Calu3 (cell line): ENCODE measurements around the gene MED15. TPM values are rescaled to one million over a fixed set of nuclear protein-coding genes. Genes with fewer than 3 reads are reported as not detected.

ENCODE experiments used
- BruUV-seq: library from RNA; stranded (reverse); fragments of 400-500 nt; replicated peaks from 2 replicates; lab custom pipeline; 2021; lab: Mats Ljungman, UMichigan
- CTCF ChIA-PET: fragments of 300-600 bp; sonication (Branson Sonifier 250); formaldehyde crosslinking; loops from one replicate; lab custom pipeline; 2022; ENCODE audit warnings: antibody characterized with exemption; lab: Charles Lee
- DNase-seq: peaks from one replicate; pipeline ENCODE4 v3.0.0; 2022
- H3K27ac Mint-ChIP-seq: one replicate; pipeline ENCODE4 v1.8.0; 2022; ENCODE audit warnings: mixed read lengths; ENCODE audit not compliant: unreplicated experiment
- H3K27me3 Mint-ChIP-seq: one replicate; pipeline ENCODE4 v1.8.0; 2022; ENCODE audit warnings: mixed read lengths; ENCODE audit not compliant: unreplicated experiment
- H3K36me3 Mint-ChIP-seq: one replicate; pipeline ENCODE4 v1.8.0; 2022; ENCODE audit warnings: mild to moderate bottlenecking, moderate library complexity, mixed read lengths; ENCODE audit not compliant: insufficient read depth, unreplicated experiment
- H3K4me1 Mint-ChIP-seq: one replicate; pipeline ENCODE4 v1.8.0; 2022; ENCODE audit warnings: mild to moderate bottlenecking, low read depth, mixed read lengths; ENCODE audit not compliant: unreplicated experiment
- H3K4me3 Mint-ChIP-seq: one replicate; pipeline ENCODE4 v1.8.0; 2022; ENCODE audit warnings: mild to moderate bottlenecking, low read depth, moderate library complexity, mixed read lengths; ENCODE audit not compliant: unreplicated experiment
- H3K9me3 Mint-ChIP-seq: one replicate; pipeline ENCODE4 v1.8.0; 2022; ENCODE audit warnings: low read depth, mixed read lengths; ENCODE audit not compliant: unreplicated experiment
- CTCF ChIP-seq: fragments of 200-600 bp; IDR thresholded peaks from one replicate; pipeline ENCODE4 v1.8.0; 2022; ENCODE audit warnings: antibody characterized with exemption; ENCODE audit not compliant: unreplicated experiment
- intact Hi-C: fragments of 100-400 bp; cut with micrococcal nuclease; formaldehyde crosslinking; loops from one replicate; pipeline ENCODE4 v1.10.0; 2022; ENCODE audit not compliant: unreplicated experiment
- total RNA-seq: library from RNA; stranded (reverse); gene quantifications from 2 replicates; pipeline ENCODE4 v1.2.3, GENCODE V29; 2022

The MED15 gene
- total RNA-seq, 1 experiment from 2014 or later = 144 TPM

- Mint-ChIP-seq H3K27ac (no peak overlapping the region), H3K27me3 (peaks cover 68% of the 10 kb centered on the region), H3K9me3 (no peaks in the 10 kb centered on the region), H3K4me3 (no peak overlapping the region), H3K4me1 (no peaks in the 10 kb centered on the region), H3K36me3 (no peaks in the 10 kb centered on the region)
- intact Hi-C loops = no loop called here
- CTCF ChIA-PET = no interaction called here
- TF ChIP-seq CTCF = no peak
- no TSS peak for BruUV-seq
- no peak for DNase-seq
These were observed 103.3 kb downstream of the MED15 start for GRCh38 chr22:20610757-20611156.

GRCh38 chr22:20611418-20611817 is 104.0 kb downstream of the MED15 start:
- no peak for DNase-seq
- CTCF ChIA-PET = no interaction called here
- H3K4me1 Mint-ChIP-seq = no peaks in the 10 kb centered on the region
- H3K36me3 Mint-ChIP-seq = no peaks in the 10 kb centered on the region
- H3K4me3 Mint-ChIP-seq = no peak overlapping the region
- BruUV-seq = no TSS peak
- peaks cover 75% of the 10 kb centered on the region for H3K27me3 Mint-ChIP-seq
- TF ChIP-seq CTCF = no peak
- no peaks in the 10 kb centered on the region for H3K9me3 Mint-ChIP-seq
- H3K27ac Mint-ChIP-seq = no peak overlapping the region
- intact Hi-C loops = no loop called here

DNA sequence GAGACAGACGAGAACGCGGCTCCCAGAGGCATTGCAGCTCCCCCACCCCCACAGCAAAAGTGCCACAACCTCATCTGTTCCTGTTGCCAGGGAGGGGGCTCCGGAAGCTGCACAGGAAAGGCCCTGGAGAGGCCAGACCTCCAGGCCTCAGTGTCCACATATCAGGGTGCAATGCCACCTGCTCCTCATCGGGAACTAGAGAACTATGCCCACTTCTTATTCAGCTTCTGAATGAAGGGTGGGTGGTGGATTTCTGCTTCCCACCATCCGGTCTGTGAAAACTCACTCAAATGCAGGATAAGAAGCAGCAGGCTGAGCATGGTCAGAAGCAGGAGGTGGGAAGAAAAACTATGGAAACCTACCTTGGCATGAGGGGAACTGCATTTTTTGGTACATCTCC is 105.9 kb downstream of the MED15 start:
- Mint-ChIP-seq H3K27me3 (peaks cover 80% of the 10 kb centered on the region), H3K9me3 (no peaks in the 10 kb centered on the region), H3K27ac (no peak overlapping the region), H3K4me1 (no peaks in the 10 kb centered on the region), H3K36me3 (no peaks in the 10 kb centered on the region), H3K4me3 (no peak overlapping the region)
- no peak for TF ChIP-seq CTCF
- no TSS peak for BruUV-seq
- no peak for DNase-seq
- intact Hi-C loops = no loop called here
- CTCF ChIA-PET = no interaction called here

- H3K27me3 Mint-ChIP-seq = peaks cover 74% of the 10 kb centered on the region
- no peak for DNase-seq
- no peak overlapping the region for H3K27ac Mint-ChIP-seq
- intact Hi-C loops = no loop called here
- no peak overlapping the region for H3K4me3 Mint-ChIP-seq
- TF ChIP-seq CTCF = no peak
- CTCF ChIA-PET = interaction anchor here (0.6 kb wide), 1 partner anchor 196 kb away, joined by 4 read pairs; no protein-coding TSS in a partner anchor
- H3K36me3 Mint-ChIP-seq = no peaks in the 10 kb centered on the region
- no peaks in the 10 kb centered on the region for H3K9me3 Mint-ChIP-seq
- no peaks in the 10 kb centered on the region for H3K4me1 Mint-ChIP-seq
- no TSS peak for BruUV-seq
These were observed 107.6 kb downstream of the MED15 start for GRCh38 chr22:20615021-20615420.
